DND-41 (cell line): ENCODE results near the gene CCL20.

Source experiments
- CTCF ChIP-seq: IDR thresholded peaks from 2 replicates; pipeline ENCODE4 v1.5.1; 2012; ENCODE audit warnings: borderline replicate concordance, low read length, moderate library complexity, mild to moderate bottlenecking; ENCODE audit not compliant: poor library complexity, severe bottlenecking; ENCODE audit errors: extremely low read depth
- EZH2 ChIP-seq: IDR thresholded peaks from 3 replicates; pipeline ENCODE4 v1.6.1; 2012; ENCODE audit warnings: borderline replicate concordance, low read depth, mild to moderate bottlenecking, moderate library complexity, low read length, inconsistent platforms; ENCODE audit not compliant: severe bottlenecking

- TF ChIP-seq CTCF, result no peak
- TF ChIP-seq EZH2, result no peak
These were observed 41.4 kb upstream of the CCL20 start for GRCh38 chr2:227772197-227772661.
